GM13977 (cell line): ENCODE measurements around the gene WDR88.
"Not testable (repeated sequence)": the region's sequence is repeated elsewhere in the genome, so short reads cannot be mapped to it uniquely, and the experiment has no call there.

Experiments
- DNase-seq: peaks from one replicate; pipeline ENCODE4 v3.0.0; 2012; ENCODE audit warnings: low spot score
- in situ Hi-C: fragments of 300-500 bp; cut with MboI; formaldehyde crosslinking; loops from one replicate; pipeline ENCODE4 v1.12.0; 2022; ENCODE audit warnings: low sequenced_read_pairs, low pct_unique_long_range_greater_than_20kb, mixed read lengths, inconsistent platforms; ENCODE audit not compliant: unreplicated experiment
- TF ChIP-seq, protein P1 (sequence below): IDR thresholded peaks from 2 replicates; pipeline ENCODE4 v1.5.1; 2012; ENCODE audit warnings: mild to moderate bottlenecking, control low read depth; ENCODE audit not compliant: insufficient read depth; ENCODE audit errors: extremely low read depth, missing control alignments

The WDR88 gene

DNA sequence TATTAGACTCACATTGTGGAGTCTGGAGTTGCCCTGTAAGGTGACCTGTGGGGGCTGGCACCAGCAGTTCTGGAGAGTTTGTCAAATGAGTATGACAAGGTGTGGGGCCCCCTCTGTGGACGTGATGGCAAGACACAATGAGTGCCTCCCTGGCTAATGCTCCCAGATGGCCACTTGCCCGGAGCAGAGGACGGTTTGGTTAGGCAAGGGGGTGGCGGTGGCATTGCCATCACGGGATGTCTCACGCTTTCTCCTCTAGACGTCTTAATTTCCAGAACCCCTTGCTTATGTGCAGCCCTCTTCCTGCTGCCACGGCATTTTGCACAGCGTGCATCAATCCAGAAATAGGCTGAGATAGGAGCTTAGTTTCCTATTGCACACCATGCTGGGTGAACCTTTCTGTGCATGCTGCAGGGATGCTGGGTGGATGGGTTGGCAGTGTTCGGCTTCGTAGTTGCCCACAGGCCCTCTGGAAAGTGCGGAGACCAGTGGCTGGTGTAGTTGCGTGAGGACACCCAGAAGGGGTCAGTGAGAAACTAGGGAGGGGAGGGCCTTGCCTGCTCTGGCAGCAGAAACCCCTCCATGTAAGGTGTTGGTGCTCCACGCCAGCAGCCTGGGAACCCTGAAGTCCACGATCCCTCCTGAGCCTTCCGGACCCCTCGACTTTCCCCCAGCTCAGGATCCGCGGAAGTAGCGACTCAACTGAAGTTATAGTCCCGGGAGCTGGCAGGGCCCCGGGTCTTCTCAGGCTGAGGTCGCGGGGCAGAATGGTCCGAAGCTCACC lies 44.2 kb downstream of the WDR88 start:
- in situ Hi-C loops = no loop called here
- TF ChIP-seq, protein P1, sequence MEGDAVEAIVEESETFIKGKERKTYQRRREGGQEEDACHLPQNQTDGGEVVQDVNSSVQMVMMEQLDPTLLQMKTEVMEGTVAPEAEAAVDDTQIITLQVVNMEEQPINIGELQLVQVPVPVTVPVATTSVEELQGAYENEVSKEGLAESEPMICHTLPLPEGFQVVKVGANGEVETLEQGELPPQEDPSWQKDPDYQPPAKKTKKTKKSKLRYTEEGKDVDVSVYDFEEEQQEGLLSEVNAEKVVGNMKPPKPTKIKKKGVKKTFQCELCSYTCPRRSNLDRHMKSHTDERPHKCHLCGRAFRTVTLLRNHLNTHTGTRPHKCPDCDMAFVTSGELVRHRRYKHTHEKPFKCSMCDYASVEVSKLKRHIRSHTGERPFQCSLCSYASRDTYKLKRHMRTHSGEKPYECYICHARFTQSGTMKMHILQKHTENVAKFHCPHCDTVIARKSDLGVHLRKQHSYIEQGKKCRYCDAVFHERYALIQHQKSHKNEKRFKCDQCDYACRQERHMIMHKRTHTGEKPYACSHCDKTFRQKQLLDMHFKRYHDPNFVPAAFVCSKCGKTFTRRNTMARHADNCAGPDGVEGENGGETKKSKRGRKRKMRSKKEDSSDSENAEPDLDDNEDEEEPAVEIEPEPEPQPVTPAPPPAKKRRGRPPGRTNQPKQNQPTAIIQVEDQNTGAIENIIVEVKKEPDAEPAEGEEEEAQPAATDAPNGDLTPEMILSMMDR = no peak
- peak; percentile 9 for DNase-seq

DNA sequence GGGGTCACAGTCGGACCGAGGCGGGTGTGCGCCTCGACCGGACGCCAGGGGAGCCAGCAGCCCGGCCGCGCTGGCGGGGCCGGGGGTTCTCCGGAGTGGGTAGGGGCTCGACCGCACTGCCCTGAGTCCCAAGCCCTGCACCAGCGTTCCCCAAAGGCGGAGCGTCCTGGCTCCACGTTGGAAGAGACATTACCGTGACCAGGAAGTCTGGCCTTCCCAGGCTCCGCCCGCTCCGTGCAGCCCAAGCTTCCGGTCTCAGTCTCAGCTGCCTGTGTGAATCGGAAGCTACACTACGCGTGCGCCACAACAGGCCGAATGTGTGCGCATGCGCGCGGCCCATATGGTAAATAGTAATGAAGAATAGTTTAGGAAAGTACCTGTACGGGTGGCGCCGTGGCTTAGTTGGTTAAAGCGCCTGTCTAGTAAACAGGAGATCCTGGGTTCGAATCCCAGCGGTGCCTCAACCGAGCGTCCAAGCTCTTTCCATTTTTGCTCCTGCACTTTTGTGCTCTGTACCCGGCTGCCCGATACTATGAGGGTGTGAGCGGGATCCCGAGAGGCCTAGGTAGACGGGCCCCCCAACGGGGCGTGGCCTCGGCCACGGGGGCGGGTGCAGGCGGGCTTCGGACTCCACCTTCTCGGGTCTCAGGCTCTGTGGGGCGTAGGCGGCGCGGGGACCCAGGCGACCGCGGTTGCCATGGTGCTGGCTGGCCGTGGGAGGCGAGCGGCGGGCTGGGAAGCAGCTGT lies 44.9 kb downstream of the WDR88 start:
- in situ Hi-C loops = no loop called here
- peak; percentile 98 for DNase-seq
- TF ChIP-seq, protein P1 = no peak

DNA sequence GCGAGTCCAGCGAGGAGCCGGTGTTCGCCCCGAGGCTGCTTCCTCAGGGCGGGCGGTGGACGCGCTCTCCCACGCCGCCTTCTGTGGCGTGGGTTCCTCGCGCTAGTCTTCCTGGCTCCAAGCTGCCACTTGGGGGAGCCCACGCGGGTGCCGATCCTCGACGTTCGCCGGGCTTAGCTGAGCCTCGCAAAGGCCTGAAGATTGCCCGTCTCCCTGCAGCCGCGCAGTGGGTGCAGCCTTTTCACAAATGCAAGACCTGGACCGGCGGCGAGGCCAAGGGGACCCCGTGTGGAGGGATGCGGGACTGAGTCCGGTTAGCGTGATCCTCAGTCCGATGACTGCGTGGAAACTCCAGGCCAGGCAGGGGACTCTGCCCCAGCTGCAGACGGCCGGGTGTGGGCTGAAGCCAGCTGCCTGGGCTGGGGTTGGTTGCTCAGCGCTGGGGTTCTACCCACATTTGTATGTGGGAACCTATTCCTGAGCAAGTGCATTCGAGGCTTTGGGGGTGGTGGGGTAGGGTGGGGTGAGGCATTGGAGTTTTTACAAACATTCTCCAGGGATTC lies 45.6 kb downstream of the WDR88 start:
- TF ChIP-seq, protein P1 = peak; percentile 36
- in situ Hi-C loops = no loop called here
- DNase-seq = peak; percentile 61

DNA sequence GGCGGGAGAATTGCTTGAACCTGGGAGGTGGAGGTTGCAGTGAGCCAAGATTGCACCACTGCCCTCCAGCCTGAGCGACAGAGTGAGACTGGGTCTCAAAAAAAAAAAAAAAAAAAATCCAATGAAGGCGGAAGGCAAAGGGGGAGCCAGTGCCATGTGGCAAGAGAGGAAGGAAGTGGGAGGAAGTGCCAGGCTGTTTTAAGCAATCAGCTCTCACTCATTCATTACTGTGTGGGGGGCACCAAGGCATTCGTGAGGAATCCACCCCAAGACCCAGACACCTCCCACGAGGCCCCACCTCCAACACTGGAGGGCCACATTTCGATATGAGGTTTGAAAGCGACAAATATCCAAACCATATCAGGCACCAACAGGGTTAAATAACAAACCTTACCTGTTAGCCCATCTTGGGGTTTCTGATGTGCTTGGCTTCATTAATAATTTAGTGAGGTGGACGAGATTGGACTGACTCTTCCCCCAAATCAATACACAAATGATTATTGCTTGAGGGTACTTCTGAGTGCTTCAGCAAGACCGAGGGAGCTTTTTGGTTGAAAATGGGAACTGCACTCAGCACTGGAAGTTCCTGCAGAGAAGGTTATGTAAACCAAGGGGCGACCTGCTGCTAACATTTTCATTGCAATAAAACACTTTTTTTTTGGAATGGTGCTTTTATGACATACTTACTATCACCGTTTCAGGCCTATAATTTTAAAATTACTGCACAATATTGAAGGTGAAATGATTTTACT lies 54.7 kb downstream of the WDR88 start:
- no peak for DNase-seq
- TF ChIP-seq, protein P1 = no peak
- in situ Hi-C loops = no loop called here

DNA sequence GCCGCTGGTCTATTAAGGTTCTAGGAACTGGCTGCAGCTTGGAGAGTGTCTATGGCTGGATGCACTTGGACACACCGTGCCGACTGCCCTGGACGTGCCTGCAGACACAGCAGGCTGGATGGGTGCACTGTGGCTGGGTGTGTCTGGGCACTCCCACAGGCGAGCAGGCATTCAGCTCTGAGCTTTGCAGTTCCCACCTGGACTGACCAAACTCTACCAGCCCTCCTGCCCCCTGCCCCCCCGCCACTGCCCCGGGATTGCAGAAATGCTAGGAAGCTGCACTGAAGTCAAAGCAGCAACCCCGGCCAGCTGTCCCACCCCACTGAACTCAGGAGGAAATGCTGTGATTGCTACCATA lies 55.2 kb downstream of the WDR88 start:
- TF ChIP-seq, protein P1 = no peak
- in situ Hi-C loops = no loop called here
- DNase-seq = no peak

DNA sequence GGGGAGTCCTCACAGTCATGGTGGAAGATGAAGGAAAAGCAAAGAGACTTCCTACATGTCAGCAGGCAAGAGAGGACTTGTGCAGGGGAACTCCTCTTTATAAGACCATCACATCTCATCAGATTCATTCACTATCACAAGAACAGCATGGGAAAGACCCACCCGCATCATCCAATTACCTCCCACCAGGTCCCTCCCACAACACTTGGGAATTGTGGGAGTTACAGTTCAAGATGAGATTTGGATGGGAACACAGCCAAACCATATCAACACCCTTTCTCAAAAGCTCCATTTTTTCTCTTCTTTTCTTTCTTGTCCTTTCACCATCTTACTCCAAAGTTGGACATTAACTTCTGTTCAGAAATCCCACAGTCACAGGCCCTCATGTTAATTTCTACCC lies 57.5 kb downstream of the WDR88 start:
- TF ChIP-seq, protein P1 = no peak
- no peak for DNase-seq
- in situ Hi-C loops = no loop called here

DNA sequence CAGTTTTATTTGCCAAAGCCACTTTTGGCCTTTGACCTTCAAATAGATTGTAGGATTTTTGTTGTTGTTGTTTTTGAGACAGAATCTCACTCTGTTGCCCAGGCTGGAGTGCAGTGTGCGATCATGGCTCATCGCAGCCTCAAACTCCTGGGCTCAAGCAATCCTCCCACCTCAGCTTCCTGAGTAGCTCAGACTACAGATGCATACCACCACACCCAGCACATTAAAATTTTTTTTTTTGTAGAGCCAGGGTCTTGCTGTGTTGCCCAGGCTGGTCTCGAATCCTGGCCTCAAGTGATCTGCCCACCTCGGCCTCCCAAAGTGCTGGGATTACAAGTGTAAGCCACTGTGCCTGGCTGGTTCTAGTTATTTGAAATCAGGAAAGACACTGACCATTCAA lies 59.2 kb downstream of the WDR88 start:
- in situ Hi-C loops, DNase-seq: not testable (repeated sequence)
